ENCODE data around the gene MORC2.

- TF ChIP-seq POLR2A (IDR thresholded peaks at IDR 0.05), result no peak
- TF ChIP-seq, protein P1, sequence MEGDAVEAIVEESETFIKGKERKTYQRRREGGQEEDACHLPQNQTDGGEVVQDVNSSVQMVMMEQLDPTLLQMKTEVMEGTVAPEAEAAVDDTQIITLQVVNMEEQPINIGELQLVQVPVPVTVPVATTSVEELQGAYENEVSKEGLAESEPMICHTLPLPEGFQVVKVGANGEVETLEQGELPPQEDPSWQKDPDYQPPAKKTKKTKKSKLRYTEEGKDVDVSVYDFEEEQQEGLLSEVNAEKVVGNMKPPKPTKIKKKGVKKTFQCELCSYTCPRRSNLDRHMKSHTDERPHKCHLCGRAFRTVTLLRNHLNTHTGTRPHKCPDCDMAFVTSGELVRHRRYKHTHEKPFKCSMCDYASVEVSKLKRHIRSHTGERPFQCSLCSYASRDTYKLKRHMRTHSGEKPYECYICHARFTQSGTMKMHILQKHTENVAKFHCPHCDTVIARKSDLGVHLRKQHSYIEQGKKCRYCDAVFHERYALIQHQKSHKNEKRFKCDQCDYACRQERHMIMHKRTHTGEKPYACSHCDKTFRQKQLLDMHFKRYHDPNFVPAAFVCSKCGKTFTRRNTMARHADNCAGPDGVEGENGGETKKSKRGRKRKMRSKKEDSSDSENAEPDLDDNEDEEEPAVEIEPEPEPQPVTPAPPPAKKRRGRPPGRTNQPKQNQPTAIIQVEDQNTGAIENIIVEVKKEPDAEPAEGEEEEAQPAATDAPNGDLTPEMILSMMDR (IDR thresholded peaks at IDR 0.05), result no peak
Observed at GRCh38 chr22:30982512-30982911, 13.9 kb upstream of the MORC2 start.

Data from breast epithelium (tissue), 3 donors.